Measurements from ENCODE around the gene SAP30BP. TPM values are rescaled to one million over a fixed set of nuclear protein-coding genes. Genes with fewer than 3 reads are reported as not detected.
A peak's percentile ranks its signal among the peaks of the same experiment; 100 is the strongest.

Gene SAP30BP
- total RNA-seq, 1 experiment from 2014 or later, result 80.3 TPM

- intact Hi-C loops (cut with micrococcal nuclease; ENCODE audit: unreplicated experiment), result no loop called here
- Histone ChIP-seq H3K4me2 (no peak overlapping the region), H3K9me3 (ENCODE audit: insufficient read depth, low read depth) (no peaks in the 10 kb centered on the region), H3K4me3 (no peak overlapping the region), H3K36me3 (ENCODE audit: low read depth) (no peaks in the 10 kb centered on the region), H2AFZ (no peak overlapping the region), H3K4me1 (replicated peaks; ENCODE audit: insufficient read depth) (no peaks in the 10 kb centered on the region), H4K20me1 (ENCODE audit: insufficient read depth) (0 out of 2 replicates have a peak, but pooled peaks cover 3% of the 10 kb centered on the region), H3K27ac (no peak overlapping the region), H3K79me2 (ENCODE audit: low read depth) (no peaks in the 10 kb centered on the region), H3K27me3 (ENCODE audit: insufficient read depth, low read depth) (no peaks in the 10 kb centered on the region), H3K9me2 (ENCODE audit: insufficient read depth) (no peaks in the 10 kb centered on the region), H3F3A (ENCODE audit: insufficient read depth, low read depth) (peaks cover 45% of the 10 kb centered on the region)
- DNase-seq, result no peak
- POLR2A ChIA-PET (ENCODE audit: unreplicated experiment), result no interaction called here
- TF ChIP-seq CTCF (conservative IDR thresholded peaks at IDR 0.05) (no peak), EZH2 (IDR thresholded peaks at IDR 0.05; ENCODE audit: low read depth) (no peak)
- no TSS peak for BruUV-seq (replicated peaks)
- CTCF ChIA-PET, result no interaction called here
Measured at GRCh38 chr17:75755990-75756389, 88.9 kb downstream of the SAP30BP start.

- BruUV-seq (replicated peaks), result no TSS peak
- no peak overlapping the region for H3K4me2 ChIP-seq
- no peaks in the 10 kb centered on the region for H3K4me1 ChIP-seq (replicated peaks; ENCODE audit: insufficient read depth)
- H3K9me2 ChIP-seq (ENCODE audit: insufficient read depth), result no peaks in the 10 kb centered on the region
- ChIA-PET CTCF (no interaction called here), POLR2A (ENCODE audit: unreplicated experiment) (no interaction called here)
- H3K27ac ChIP-seq, result no peak overlapping the region
- H3K79me2 ChIP-seq (ENCODE audit: low read depth), result no peaks in the 10 kb centered on the region
- no peaks in the 10 kb centered on the region for H3K9me3 ChIP-seq (ENCODE audit: insufficient read depth, low read depth)
- DNase-seq, result no peak
- no peak for TF ChIP-seq EZH2 (IDR thresholded peaks at IDR 0.05; ENCODE audit: low read depth)
- no peak for TF ChIP-seq CTCF (conservative IDR thresholded peaks at IDR 0.05)
- H3F3A ChIP-seq (ENCODE audit: insufficient read depth, low read depth), result peaks cover 43% of the 10 kb centered on the region; the same call in 1 of the 2 replicates
- no peaks in the 10 kb centered on the region for H3K36me3 ChIP-seq (ENCODE audit: low read depth)
- H3K27me3 ChIP-seq (ENCODE audit: insufficient read depth, low read depth), result no peaks in the 10 kb centered on the region
- no peak overlapping the region for H2AFZ ChIP-seq
- H3K4me3 ChIP-seq, result no peak overlapping the region
- intact Hi-C loops (cut with micrococcal nuclease; ENCODE audit: unreplicated experiment), result no loop called here
- H4K20me1 ChIP-seq (ENCODE audit: insufficient read depth), result 0 out of 2 replicates have a peak, but pooled peaks cover 3% of the 10 kb centered on the region
Measured at GRCh38 chr17:75756451-75757085, 89.4 kb downstream of the SAP30BP start.

- TF ChIP-seq EZH2 (IDR thresholded peaks at IDR 0.05; ENCODE audit: low read depth), result no peak
- no peak for TF ChIP-seq CTCF (conservative IDR thresholded peaks at IDR 0.05)
- no peaks in the 10 kb centered on the region for H4K20me1 ChIP-seq (ENCODE audit: insufficient read depth)
- no peak for DNase-seq
- no peaks in the 10 kb centered on the region for H3K36me3 ChIP-seq (ENCODE audit: low read depth)
- ChIA-PET CTCF (no interaction called here), POLR2A (ENCODE audit: unreplicated experiment) (no interaction called here)
- no peaks in the 10 kb centered on the region for H3K79me2 ChIP-seq (ENCODE audit: low read depth)
- H3K9me3 ChIP-seq (ENCODE audit: insufficient read depth, low read depth), result no peaks in the 10 kb centered on the region
- H3F3A ChIP-seq (ENCODE audit: insufficient read depth, low read depth), result peaks cover 49% of the 10 kb centered on the region; the same call in 1 of the 2 replicates
- H3K9me2 ChIP-seq (ENCODE audit: insufficient read depth), result no peaks in the 10 kb centered on the region
- no peak overlapping the region for H3K27ac ChIP-seq
- no peaks in the 10 kb centered on the region for H3K4me1 ChIP-seq (replicated peaks; ENCODE audit: insufficient read depth)
- BruUV-seq (replicated peaks), result TSS peak; percentile 67
- intact Hi-C loops (cut with micrococcal nuclease; ENCODE audit: unreplicated experiment), result no loop called here
- H3K4me3 ChIP-seq, result no peak overlapping the region
- no peak overlapping the region for H3K4me2 ChIP-seq
- H3K27me3 ChIP-seq (ENCODE audit: insufficient read depth, low read depth), result no peaks in the 10 kb centered on the region
- H2AFZ ChIP-seq, result no peak overlapping the region
Measured at GRCh38 chr17:75757086-75757681, 90.0 kb downstream of the SAP30BP start.

Other genes with a start within 250 kb of the SAP30BP start
- 78.9 and 95.7 TPM in 2 replicates for gene TMEM94, start 210.7 kb upstream of the SAP30BP start, total RNA-seq (2021)
- 24.4 and 25.4 TPM in 2 replicates for gene CASKIN2, start 151.8 kb upstream of the SAP30BP start, total RNA-seq (2021)
- gene TSEN54, start 150.8 kb upstream of the SAP30BP start, total RNA-seq (2021), result 42.6 and 45.1 TPM in 2 replicates
- 138 and 156 TPM in 2 replicates for gene LLGL2, start 141.6 kb upstream of the SAP30BP start, total RNA-seq (2021)
- 53.5 and 79.7 TPM in 2 replicates for gene MYO15B, start 79.5 kb upstream of the SAP30BP start, total RNA-seq (2021)
- 0.31 and 0.40 TPM in 2 replicates for gene SMIM5, start 33.9 kb upstream of the SAP30BP start, total RNA-seq (2021)
- 41.0 and 44.2 TPM in 2 replicates for gene RECQL5, start 184 bp upstream of the SAP30BP start, total RNA-seq (2021)
- gene ITGB4, start 54.1 kb downstream of the SAP30BP start, total RNA-seq (2021), result 448 and 461 TPM in 2 replicates
- gene GALK1, start 97.9 kb downstream of the SAP30BP start, total RNA-seq (2021), result 12.7 and 12.8 TPM in 2 replicates
- 25.3 and 27.8 TPM in 2 replicates for gene UNK, start 117.5 kb downstream of the SAP30BP start, total RNA-seq (2021)
- 94.4 and 108 TPM in 2 replicates for gene UNC13D, start 177.1 kb downstream of the SAP30BP start, total RNA-seq (2021)
- gene WBP2, start 188.0 kb downstream of the SAP30BP start, total RNA-seq (2021), result 114 and 159 TPM in 2 replicates
- 46.1 and 48.3 TPM in 2 replicates for gene TRIM47, start 211.2 kb downstream of the SAP30BP start, total RNA-seq (2021)
- gene TRIM65, start 229.6 kb downstream of the SAP30BP start, total RNA-seq (2021), result 21.1 and 27.1 TPM in 2 replicates
- 127 and 136 TPM in 2 replicates for gene MRPL38, start 237.5 kb downstream of the SAP30BP start, total RNA-seq (2021)

All from PC-9 (cell line).